Duodenal mucosa (tissue), 2 donors: ENCODE results near the gene PABPC3.

Experiments used
- H3K27ac ChIP-seq: one replicate; pipeline ENCODE4 v1.7.0; 2013; ENCODE audit warnings: low read depth, low read length
- H3K27me3 ChIP-seq, 2 donors: one replicate each; pipeline ENCODE4 v1.7.0; 2013; ENCODE audit warnings: low read length in 2 of 2, control low read depth in 1 of 2; ENCODE audit not compliant: insufficient read depth in 2 of 2, control insufficient read depth in 1 of 2
- H3K36me3 ChIP-seq, 2 donors: one replicate each; pipeline ENCODE4 v1.7.0; 2013; ENCODE audit warnings: low read length in 2 of 2, control low read depth in 1 of 2; ENCODE audit not compliant: insufficient read depth in 2 of 2, control insufficient read depth in 1 of 2
- H3K4me1 ChIP-seq, 2 donors: one replicate each; pipeline ENCODE4 v1.7.0; 2013; ENCODE audit warnings: low read length in 2 of 2, control low read depth in 1 of 2; ENCODE audit not compliant: insufficient read depth in 2 of 2, control insufficient read depth in 1 of 2
- H3K4me3 ChIP-seq, 2 donors: one replicate each; pipeline ENCODE4 v1.7.0; 2013; ENCODE audit warnings: low read length in 2 of 2, low read depth in 1 of 2
- H3K9ac ChIP-seq, 2 donors: one replicate each; pipeline ENCODE4 v1.7.0; 2013; ENCODE audit warnings: low read length in 2 of 2, low read depth in 1 of 2
- H3K9me3 ChIP-seq, 2 donors: one replicate each; pipeline ENCODE4 v1.7.0; 2013; ENCODE audit warnings: low read length in 2 of 2, control low read depth in 1 of 2; ENCODE audit not compliant: control insufficient read depth in 1 of 2

The PABPC3 gene

GRCh38 chr13:25135896-25136295 is 40.0 kb downstream of the PABPC3 start:
- Histone ChIP-seq H3K9ac (no peak overlapping the region), H3K4me1 (no peaks in the 10 kb centered on the region), H3K4me3 (no peak overlapping the region), H3K27me3 (peaks cover 0 to 5% of the 10 kb centered on the region in 2 donors), H3K9me3 (peaks cover 0 to 4% of the 10 kb centered on the region in 2 donors), H3K36me3 (no peaks in the 10 kb centered on the region), H3K27ac (no peak overlapping the region)

- Histone ChIP-seq H3K27ac (no peak overlapping the region), H3K36me3 (no peaks in the 10 kb centered on the region), H3K4me1 (no peaks in the 10 kb centered on the region), H3K9me3 (peaks cover 0 to 4% of the 10 kb centered on the region in 2 donors), H3K9ac (no peak overlapping the region), H3K27me3 (peaks cover 0 to 5% of the 10 kb centered on the region in 2 donors), H3K4me3 (no peak overlapping the region)
These were observed 41.2 kb downstream of the PABPC3 start for GRCh38 chr13:25136880-25137787.

- peaks cover 0 to 4% of the 10 kb centered on the region in 2 donors for H3K9me3 ChIP-seq
- no peak overlapping the region for H3K9ac ChIP-seq
- H3K4me1 ChIP-seq, result no peaks in the 10 kb centered on the region
- no peak overlapping the region for H3K27ac ChIP-seq
- H3K36me3 ChIP-seq, result no peaks in the 10 kb centered on the region
- no peak overlapping the region for H3K4me3 ChIP-seq
- H3K27me3 ChIP-seq, result no peaks in the 10 kb centered on the region
These were observed 41.8 kb downstream of the PABPC3 start for GRCh38 chr13:25137788-25138115.

DNA sequence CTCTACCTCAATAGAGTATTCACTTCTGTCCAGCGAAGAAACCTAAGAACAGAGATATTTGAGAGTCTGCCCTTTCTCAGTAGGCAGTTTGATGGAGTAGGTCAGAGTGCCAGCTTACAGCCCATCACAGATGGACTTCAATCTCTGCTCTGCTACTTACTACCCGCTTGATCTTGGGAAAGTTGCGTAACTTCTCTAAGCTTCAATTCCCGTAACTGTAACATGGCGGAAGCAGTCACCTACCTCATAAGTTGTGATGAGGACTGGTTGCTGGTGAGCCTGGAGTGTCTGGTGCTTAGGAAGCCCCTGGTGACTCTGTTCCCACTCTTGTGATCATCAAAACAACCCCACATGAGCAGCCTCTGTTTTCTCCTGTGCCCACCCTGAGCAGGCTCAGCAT is 45.1 kb downstream of the PABPC3 start:
- Histone ChIP-seq H3K27ac (no peak overlapping the region), H3K4me3 (no peak overlapping the region), H3K4me1 (no peaks in the 10 kb centered on the region), H3K9ac (no peak overlapping the region), H3K27me3 (no peaks in the 10 kb centered on the region), H3K9me3 (no peaks in the 10 kb centered on the region), H3K36me3 (no peaks in the 10 kb centered on the region)

DNA sequence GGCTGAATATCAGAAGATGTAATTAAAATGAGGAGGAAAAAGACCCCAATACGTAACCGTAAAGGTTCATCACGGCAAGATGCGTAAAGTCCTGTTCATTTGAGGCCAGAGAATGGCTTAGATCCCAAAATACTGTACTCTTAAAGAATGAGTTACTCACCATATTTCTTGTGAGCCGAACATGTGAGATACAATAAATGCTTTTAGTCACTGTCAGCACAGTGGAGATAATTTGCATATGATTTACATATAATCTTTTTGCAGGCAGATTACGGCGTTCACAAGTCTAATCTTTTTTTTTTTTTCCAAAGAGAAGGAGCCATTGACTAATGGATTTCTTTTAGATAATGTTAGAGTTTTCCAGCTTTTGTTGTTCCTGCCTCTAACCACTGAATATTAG is 47.8 kb downstream of the PABPC3 start:
- H3K36me3 ChIP-seq, result no peaks in the 10 kb centered on the region
- H3K9ac ChIP-seq, result no peak overlapping the region
- no peaks in the 10 kb centered on the region for H3K4me1 ChIP-seq
- no peaks in the 10 kb centered on the region for H3K9me3 ChIP-seq
- H3K4me3 ChIP-seq, result no peak overlapping the region
- no peak overlapping the region for H3K27ac ChIP-seq
- no peaks in the 10 kb centered on the region for H3K27me3 ChIP-seq

DNA sequence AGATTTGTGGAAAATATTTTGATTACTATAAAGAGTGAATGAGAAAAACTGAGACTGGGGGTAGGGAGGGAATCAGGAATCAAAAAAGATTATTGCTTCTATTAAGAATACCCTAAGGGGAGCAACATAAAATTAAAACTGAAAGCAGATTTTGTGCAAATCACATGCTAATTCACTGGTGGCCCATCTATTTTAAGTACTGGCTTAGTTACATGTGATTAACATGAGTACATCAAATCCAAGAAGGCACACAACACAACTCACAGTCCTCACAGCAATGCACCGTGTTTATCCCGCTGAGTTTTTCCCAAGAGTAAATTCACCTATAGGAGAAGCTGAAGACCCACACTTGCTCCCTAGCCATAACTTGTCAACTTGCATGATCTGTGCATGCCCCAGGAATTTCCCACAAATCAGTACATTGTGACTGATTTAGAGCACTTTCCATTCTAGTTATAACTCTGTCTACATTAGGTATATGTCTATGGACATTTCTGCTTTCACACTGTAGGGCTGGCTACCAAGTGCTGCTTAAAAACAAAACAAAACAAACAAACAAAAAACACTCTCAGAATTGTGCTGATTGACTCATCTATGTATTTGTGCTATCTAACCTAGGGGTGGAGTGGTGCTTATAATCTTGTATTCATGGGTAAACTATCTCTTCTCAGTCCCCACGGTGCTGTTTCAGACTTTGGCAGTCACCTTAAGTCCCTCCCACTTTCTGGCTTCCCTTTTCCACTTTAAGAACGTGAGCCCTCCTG is 51.9 kb downstream of the PABPC3 start:
- Histone ChIP-seq H3K27me3 (peaks cover 0 to 6% of the 10 kb centered on the region in 2 donors), H3K9ac (no peak overlapping the region), H3K9me3 (no peaks in the 10 kb centered on the region), H3K4me3 (no peak overlapping the region), H3K27ac (no peak overlapping the region), H3K36me3 (no peaks in the 10 kb centered on the region), H3K4me1 (no peaks in the 10 kb centered on the region)

GRCh38 chr13:25148402-25148771 is 52.5 kb downstream of the PABPC3 start:
- no peaks in the 10 kb centered on the region for H3K4me1 ChIP-seq
- no peak overlapping the region for H3K9ac ChIP-seq
- H3K27me3 ChIP-seq, result peaks cover 0 to 6% of the 10 kb centered on the region in 2 donors
- H3K27ac ChIP-seq, result no peak overlapping the region
- no peak overlapping the region for H3K4me3 ChIP-seq
- H3K36me3 ChIP-seq, result no peaks in the 10 kb centered on the region
- no peaks in the 10 kb centered on the region for H3K9me3 ChIP-seq
